Subcutaneous adipose tissue (tissue), 4 donors: ENCODE data around the gene TMEM176B. TPM values are rescaled to one million over a fixed set of nuclear protein-coding genes. Genes with fewer than 3 reads are reported as not detected.

Experiments used
- CTCF ChIP-seq: fragments of 450-650 bp; IDR thresholded peaks from one replicate; pipeline ENCODE4 v1.5.1; 2016; ENCODE audit warnings: low read depth, mild to moderate bottlenecking, control low read depth, antibody characterized with exemption, moderate library complexity
- total RNA-seq, 4 donors: library from RNA; depleted of rRNA; stranded (reverse); fragments of >200 nt; gene quantifications; one replicate each; pipeline ENCODE4 v1.1.0, GENCODE V29; 2016

The TMEM176B gene
- total RNA-seq, 4 donors from 2014 or later, result 11.3 to 43.0 (median 26.0) TPM

DNA sequence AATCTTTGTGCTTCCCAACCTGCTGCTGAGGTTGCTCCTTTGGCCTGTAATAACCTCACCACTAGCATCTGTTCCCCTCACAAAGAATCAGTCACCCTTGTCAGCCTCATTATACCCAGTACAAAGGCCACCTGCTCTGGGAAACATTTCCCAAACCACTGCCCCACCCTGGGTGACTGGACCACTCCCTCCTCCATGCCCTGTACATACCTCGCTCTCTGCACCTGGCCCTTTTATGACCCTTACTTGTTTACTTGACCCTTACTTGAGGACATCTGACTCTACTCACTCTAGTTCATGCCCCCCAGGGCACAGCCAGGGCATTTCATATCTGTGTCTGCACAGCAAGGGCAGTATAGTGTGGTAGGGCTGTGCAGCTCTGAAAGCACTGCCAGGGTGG, 30.8 kb upstream of the TMEM176B start:
- TF ChIP-seq CTCF, result no peak

DNA sequence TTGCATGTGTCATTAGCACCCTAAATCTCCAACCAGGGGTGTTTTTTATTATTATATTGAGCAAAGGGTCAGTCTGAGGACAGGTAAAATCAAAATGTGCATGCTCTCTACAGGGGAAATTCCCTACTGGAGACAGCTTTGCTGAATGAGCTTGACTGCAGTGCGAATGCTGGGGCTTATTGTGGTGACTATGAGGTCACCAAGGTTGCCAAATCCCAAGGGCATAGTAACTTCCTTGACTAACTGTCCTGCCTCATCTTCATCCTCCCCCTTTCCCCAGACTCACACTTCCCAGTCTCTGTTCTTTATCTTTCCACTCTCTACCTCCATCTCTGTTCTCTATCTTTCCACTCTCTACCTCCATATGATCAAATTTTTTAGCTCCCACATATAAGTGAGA, 29.3 kb upstream of the TMEM176B start:
- TF ChIP-seq CTCF, result no peak

GRCh38 chr7:150828384-150828783, 28.2 kb upstream of the TMEM176B start:
- no peak for TF ChIP-seq CTCF

DNA sequence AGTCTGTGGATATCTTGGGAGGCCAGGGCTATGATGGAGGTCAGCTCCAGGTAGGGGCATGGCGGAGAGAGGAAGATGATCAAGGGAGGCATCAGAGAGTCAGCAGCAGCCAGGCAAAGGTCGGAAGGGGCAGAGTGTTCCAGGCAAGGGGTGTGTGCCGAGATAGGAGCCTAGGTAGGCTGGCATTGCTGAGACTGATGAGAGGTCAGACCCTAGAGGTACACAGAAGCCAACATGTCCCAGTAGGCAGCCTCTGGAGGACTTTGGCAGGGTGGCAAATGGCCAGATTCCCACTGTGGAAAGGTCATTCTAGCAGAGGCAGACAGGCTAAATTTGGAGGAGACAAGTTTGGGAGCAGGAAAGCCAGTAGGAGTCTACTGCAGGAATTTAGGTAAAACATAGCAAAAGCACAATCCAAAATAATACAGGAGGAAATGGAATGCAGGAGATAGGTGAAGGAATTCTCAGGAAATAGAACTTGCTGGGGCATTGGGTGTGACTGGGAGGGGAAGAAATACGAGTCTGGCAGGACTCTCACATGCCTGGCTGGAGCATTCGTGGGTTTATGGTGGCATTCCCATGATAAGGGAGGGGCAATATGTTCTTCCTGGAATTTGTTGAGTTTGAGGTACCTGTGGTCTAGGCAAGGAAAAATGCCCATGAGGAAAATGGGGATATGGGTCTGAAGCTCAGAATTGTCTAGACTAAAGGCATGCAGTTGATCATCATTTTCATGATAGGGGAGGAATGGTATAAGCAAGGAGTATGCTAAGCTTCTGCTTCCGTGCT, 26.1 kb upstream of the TMEM176B start:
- no peak for TF ChIP-seq CTCF

GRCh38 chr7:150824379-150825177, 24.4 kb upstream of the TMEM176B start:
- no peak for TF ChIP-seq CTCF

DNA sequence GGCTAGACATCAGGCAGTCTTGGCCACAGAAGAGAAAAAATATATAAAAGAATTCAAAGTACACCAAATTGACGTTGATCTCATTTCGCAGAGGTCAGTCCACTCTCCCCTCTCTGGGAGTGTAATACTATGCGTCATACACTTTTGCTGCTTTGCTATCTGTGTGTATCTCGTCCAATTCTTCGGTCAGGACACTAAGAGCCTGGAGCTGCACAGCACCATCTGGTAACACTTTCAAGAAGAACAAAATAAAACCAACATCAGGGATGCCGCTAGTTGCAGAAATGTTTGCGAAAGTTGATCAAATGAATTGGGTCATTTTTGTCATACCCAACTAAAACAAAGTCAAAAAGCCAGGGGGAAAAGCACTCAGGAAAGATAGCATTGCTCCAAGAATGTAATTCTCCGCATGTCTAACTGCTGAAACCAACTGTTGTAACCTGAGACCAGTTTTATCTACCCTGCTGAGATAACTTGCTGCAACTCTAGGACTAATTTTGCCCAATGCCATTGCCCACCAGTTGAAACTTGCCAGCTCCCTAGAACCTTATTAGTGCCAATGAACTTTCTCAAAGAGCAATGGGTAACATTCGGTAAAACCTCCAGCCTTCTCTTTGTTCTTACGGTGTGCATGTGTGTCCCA, 23.4 kb upstream of the TMEM176B start:
- no peak for TF ChIP-seq CTCF

GRCh38 chr7:150823043-150823442, 22.9 kb upstream of the TMEM176B start:
- no peak for TF ChIP-seq CTCF
